Endodermal cell (in vitro differentiated cells): ENCODE data around the gene TOM1. TPM values are rescaled to one million over a fixed set of nuclear protein-coding genes. Genes with fewer than 3 reads are reported as not detected.

Experiments used
- DNase-seq: peaks from one replicate; pipeline ENCODE4 v3.0.0-alpha.2; 2017
- H3K27ac ChIP-seq: 2 replicates; pipeline ENCODE4 v1.5.1; 2013; ENCODE audit warnings: mild to moderate bottlenecking, low read depth, low read length, moderate library complexity
- H3K27me3 ChIP-seq: 2 replicates; pipeline ENCODE4 v1.6.1; 2013; ENCODE audit warnings: mild to moderate bottlenecking, low read length, moderate library complexity; ENCODE audit not compliant: insufficient read depth, control insufficient read depth, poor library complexity, severe bottlenecking
- H3K36me3 ChIP-seq: 2 replicates; pipeline ENCODE4 v1.7.0; 2013; ENCODE audit warnings: mild to moderate bottlenecking, low read length, moderate library complexity; ENCODE audit not compliant: control insufficient read depth, insufficient read depth
- H3K4me1 ChIP-seq: one replicate; pipeline ENCODE4 v1.7.0; 2013; ENCODE audit warnings: low read length; ENCODE audit not compliant: control insufficient read depth, insufficient read depth
- H3K4me3 ChIP-seq: 2 replicates; pipeline ENCODE4 v1.5.1; 2013; ENCODE audit warnings: mild to moderate bottlenecking, low read length, moderate library complexity
- H3K9ac ChIP-seq: 2 replicates; pipeline ENCODE4 v1.6.1; 2013; ENCODE audit warnings: mild to moderate bottlenecking, low read length, moderate library complexity; ENCODE audit not compliant: poor library complexity, severe bottlenecking; ENCODE audit errors: extremely low read depth
- H3K9me3 ChIP-seq: 2 replicates; pipeline ENCODE4 v1.6.1; 2013; ENCODE audit warnings: mild to moderate bottlenecking, low read length, moderate library complexity; ENCODE audit not compliant: control insufficient read depth
- H3K27ac Mint-ChIP-seq: 2 replicates; pipeline ENCODE4 v1.8.0; 2020; ENCODE audit warnings: mixed read lengths
- H3K27me3 Mint-ChIP-seq: 2 replicates; pipeline ENCODE4 v1.8.0; 2021; ENCODE audit warnings: mild to moderate bottlenecking, mixed read lengths; ENCODE audit not compliant: insufficient read depth
- H3K36me3 Mint-ChIP-seq: 2 replicates; pipeline ENCODE4 v1.8.0; 2020; ENCODE audit warnings: low read depth, mixed read lengths
- H3K4me1 Mint-ChIP-seq: 2 replicates; pipeline ENCODE4 v1.8.0; 2020; ENCODE audit warnings: mixed read lengths
- H3K4me3 Mint-ChIP-seq: 2 replicates; pipeline ENCODE4 v1.8.0; 2020; ENCODE audit warnings: mild to moderate bottlenecking, moderate library complexity, mixed read lengths
- H3K9me3 Mint-ChIP-seq: 2 replicates; pipeline ENCODE4 v1.8.0; 2020; ENCODE audit warnings: mild to moderate bottlenecking, mixed read lengths
- CTCF ChIP-seq: fragments of 200-600 bp; sonication (generic); conservative IDR thresholded peaks from 2 replicates; pipeline ENCODE4 v1.5.0; 2021; ENCODE audit warnings: antibody characterized with exemption, mild to moderate bottlenecking
- WGBS, 2 experiments: methylation state at CpG; one replicate each; pipeline versions ENCODE4 v1.1.5 to v1.1.7; 2013; ENCODE audit warnings: missing lambda C conversion rate in 2 of 2, mixed read lengths in 1 of 2; ENCODE audit not compliant: insufficient coverage in 1 of 2, insufficient read length in 1 of 2; 5-methylcytosine and 5-hydroxymethylcytosine counted together
- total RNA-seq, 2 donors: library from RNA; stranded (reverse); fragmentation: NEBNext Ultra II Directional in 1 of 2; extraction: Animal tissue kit (Norgen Biotek cat#: 25700) in 1 of 2; gene quantifications; 2 replicates in 1 of 2; 3 replicates in 1 of 2; pipeline ENCODE4 v1.2.1, GENCODE V29; 2021

Gene TOM1
- total RNA-seq, 2 donors from 2014 or later, result 31.3 to 33.3 TPM

GRCh38 chr22:35299217-35299672 lies 449 bp upstream of the TOM1 start:
- Histone ChIP-seq H3K36me3 (peaks cover 35% of the 10 kb centered on the region), H3K27me3 (no peaks in the 10 kb centered on the region), H3K4me3 (peak overlapping the region; percentile 87), H3K4me1 (peaks cover 6% of the 10 kb centered on the region), H3K9me3 (no peaks in the 10 kb centered on the region), H3K9ac (no peak overlapping the region), H3K27ac (peak overlapping the region; percentile 65)
- H3K27me3 Mint-ChIP-seq, result no peaks in the 10 kb centered on the region
- peak; percentile 21 for TF ChIP-seq CTCF
- peaks cover 4% of the 10 kb centered on the region for H3K4me1 Mint-ChIP-seq
- peaks cover 27% of the 10 kb centered on the region for H3K36me3 Mint-ChIP-seq
- WGBS, 2 experiments, result 41 to 72% methylated on average over 5 to 13 of the region's 13 CpGs
- peak overlapping the region; percentile 98 for H3K27ac Mint-ChIP-seq
- no peak for DNase-seq
- no peaks in the 10 kb centered on the region for H3K9me3 Mint-ChIP-seq
- H3K4me3 Mint-ChIP-seq, result peak overlapping the region; percentile 75

GRCh38 chr22:35301372-35301874 lies 1.7 kb downstream of the TOM1 start:
- Mint-ChIP-seq H3K4me1 (peaks cover 5% of the 10 kb centered on the region), H3K27me3 (no peaks in the 10 kb centered on the region), H3K36me3 (peaks cover 21% of the 10 kb centered on the region), H3K9me3 (no peaks in the 10 kb centered on the region), H3K27ac (peak overlapping the region; percentile 61), H3K4me3 (peak overlapping the region; percentile 75)
- Histone ChIP-seq H3K27ac (no peak overlapping the region), H3K4me1 (no peaks in the 10 kb centered on the region), H3K4me3 (no peak overlapping the region), H3K27me3 (no peaks in the 10 kb centered on the region), H3K36me3 (peaks cover 17% of the 10 kb centered on the region), H3K9me3 (no peaks in the 10 kb centered on the region), H3K9ac (no peak overlapping the region)
- 90 to 96% methylated on average over 12 to 17 of the region's 17 CpGs for WGBS, 2 experiments
- DNase-seq, result no peak
- no peak for TF ChIP-seq CTCF

GRCh38 chr22:35303029-35303624 lies 3.4 kb downstream of the TOM1 start:
- Histone ChIP-seq H3K9me3 (no peaks in the 10 kb centered on the region), H3K4me1 (no peaks in the 10 kb centered on the region), H3K9ac (no peak overlapping the region), H3K27me3 (no peaks in the 10 kb centered on the region), H3K36me3 (peaks cover 5% of the 10 kb centered on the region), H3K27ac (no peak overlapping the region), H3K4me3 (no peak overlapping the region)
- WGBS, 2 experiments, result 80 to 81% methylated on average over 1 to 5 of the region's 5 CpGs
- Mint-ChIP-seq H3K9me3 (no peaks in the 10 kb centered on the region), H3K4me1 (peaks cover 12% of the 10 kb centered on the region), H3K27ac (no peak overlapping the region), H3K27me3 (no peaks in the 10 kb centered on the region), H3K4me3 (no peak overlapping the region), H3K36me3 (peaks cover 11% of the 10 kb centered on the region)
- no peak for TF ChIP-seq CTCF
- DNase-seq, result no peak
